ENCODE data around the gene KLF7.

KLF7 gene

DNA sequence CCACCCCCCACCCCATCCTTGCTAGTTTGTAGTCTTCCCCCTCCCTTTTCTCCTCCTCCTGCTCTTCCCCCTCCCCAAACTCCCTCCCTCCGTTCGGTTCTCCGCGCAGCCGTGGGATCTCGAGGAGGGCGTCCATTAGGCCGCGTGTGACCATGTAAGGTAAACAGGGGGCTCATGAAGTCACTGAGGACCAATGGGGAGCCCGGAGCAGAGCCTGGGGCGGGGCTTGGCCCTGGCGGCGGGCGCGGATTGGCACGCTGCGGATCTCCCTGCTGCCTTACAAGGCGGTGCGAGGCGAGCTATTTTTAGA lies 246 bp upstream of the KLF7 start:
- H3K9ac ChIP-seq (ENCODE audit: low read depth, low read length) = peak overlapping the region; percentile 100
- peaks cover 32% of the 10 kb centered on the region for H3K4me1 ChIP-seq (ENCODE audit: control insufficient read depth, insufficient read depth, low read length)
- no peaks in the 10 kb centered on the region for H3K9me3 ChIP-seq (replicated peaks; ENCODE audit: low read length)
- H3K4me3 ChIP-seq (ENCODE audit: low read length) = peak overlapping the region; percentile 81
- H3K36me3 ChIP-seq (ENCODE audit: insufficient read depth, low read length) = peaks cover 8% of the 10 kb centered on the region
- peak overlapping the region; percentile 97 for H3K4me2 ChIP-seq (ENCODE audit: low read length)
- no peaks in the 10 kb centered on the region for H3K27me3 ChIP-seq (ENCODE audit: control insufficient read depth, insufficient read depth, low read length)

DNA sequence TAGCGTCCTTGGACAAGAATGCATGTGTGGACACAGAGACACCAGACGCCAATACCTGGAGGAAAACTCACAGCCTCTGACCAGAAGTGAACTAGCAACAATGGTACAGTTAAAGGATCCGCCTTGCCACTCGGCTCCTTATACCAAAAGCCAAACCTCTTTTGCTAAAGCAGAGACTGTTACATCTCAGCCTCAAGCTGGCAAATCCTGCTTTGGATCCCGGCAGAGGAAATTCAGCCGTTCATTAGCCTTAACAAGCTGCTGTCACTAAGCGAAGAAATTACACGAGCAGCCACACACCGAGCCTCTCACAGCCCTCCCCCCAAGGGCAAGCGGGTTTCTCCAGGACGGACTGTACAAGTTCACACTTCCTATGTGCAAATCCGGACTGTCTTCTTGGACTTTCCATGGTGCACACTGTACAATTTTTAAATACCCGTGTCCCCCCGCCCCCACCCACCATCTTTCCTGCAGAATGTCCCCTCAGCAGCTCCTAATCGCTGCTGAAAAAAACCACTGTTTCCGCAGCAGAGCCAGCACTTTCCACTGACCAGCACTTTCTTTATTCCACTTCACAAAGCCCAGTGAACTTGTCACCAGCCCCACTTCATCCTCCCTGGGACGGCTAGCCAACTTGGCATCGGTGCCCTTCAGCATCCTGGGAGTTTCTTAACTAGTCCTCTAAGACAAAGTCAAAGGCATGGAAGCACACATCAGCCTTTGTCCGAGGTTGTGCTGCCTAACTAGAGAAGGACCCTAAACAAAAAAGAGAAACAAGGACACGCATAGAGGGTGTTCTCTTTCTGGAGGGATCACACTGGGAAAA lies 1.5 kb downstream of the KLF7 start:
- Histone ChIP-seq H3K9ac (ENCODE audit: low read depth, low read length) (peak overlapping the region; percentile 98), H3K4me1 (ENCODE audit: control insufficient read depth, insufficient read depth, low read length) (peaks cover 48% of the 10 kb centered on the region), H3K4me3 (ENCODE audit: low read length) (peak overlapping the region; percentile 81)

DNA sequence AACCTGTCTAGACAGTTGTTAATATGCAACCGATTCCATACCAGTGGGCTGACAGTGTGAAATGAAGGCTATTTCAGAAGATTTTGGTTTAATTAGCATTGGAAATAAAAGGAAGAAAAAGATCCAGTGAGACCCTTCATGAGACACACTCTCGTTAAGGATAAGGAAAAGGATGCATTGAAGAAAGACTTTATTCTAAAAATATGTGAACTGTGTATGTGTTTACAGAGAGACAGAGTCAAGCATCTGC lies 2.1 kb downstream of the KLF7 start:
- peaks cover 16% of the 10 kb centered on the region for H3K36me3 ChIP-seq (ENCODE audit: insufficient read depth, low read length)
- no peaks in the 10 kb centered on the region for H3K9me3 ChIP-seq (replicated peaks; ENCODE audit: low read length)
- peak overlapping the region; percentile 98 for H3K9ac ChIP-seq (ENCODE audit: low read depth, low read length)
- no peaks in the 10 kb centered on the region for H3K27me3 ChIP-seq (ENCODE audit: control insufficient read depth, insufficient read depth, low read length)
- H3K4me1 ChIP-seq (ENCODE audit: control insufficient read depth, insufficient read depth, low read length) = peaks cover 54% of the 10 kb centered on the region
- peak overlapping the region; percentile 84 for H3K4me2 ChIP-seq (ENCODE audit: low read length)
- H3K4me3 ChIP-seq (ENCODE audit: low read length) = peak overlapping the region; percentile 81

More for the DNA sequence above, 1.5 kb downstream of the KLF7 start:
- H3K27me3 ChIP-seq (ENCODE audit: control insufficient read depth, insufficient read depth, low read length) = no peaks in the 10 kb centered on the region
- no peaks in the 10 kb centered on the region for H3K9me3 ChIP-seq (replicated peaks; ENCODE audit: low read length)
- peaks cover 11% of the 10 kb centered on the region for H3K36me3 ChIP-seq (ENCODE audit: insufficient read depth, low read length)
- peak overlapping the region; percentile 84 for H3K4me2 ChIP-seq (ENCODE audit: low read length)

DNA sequence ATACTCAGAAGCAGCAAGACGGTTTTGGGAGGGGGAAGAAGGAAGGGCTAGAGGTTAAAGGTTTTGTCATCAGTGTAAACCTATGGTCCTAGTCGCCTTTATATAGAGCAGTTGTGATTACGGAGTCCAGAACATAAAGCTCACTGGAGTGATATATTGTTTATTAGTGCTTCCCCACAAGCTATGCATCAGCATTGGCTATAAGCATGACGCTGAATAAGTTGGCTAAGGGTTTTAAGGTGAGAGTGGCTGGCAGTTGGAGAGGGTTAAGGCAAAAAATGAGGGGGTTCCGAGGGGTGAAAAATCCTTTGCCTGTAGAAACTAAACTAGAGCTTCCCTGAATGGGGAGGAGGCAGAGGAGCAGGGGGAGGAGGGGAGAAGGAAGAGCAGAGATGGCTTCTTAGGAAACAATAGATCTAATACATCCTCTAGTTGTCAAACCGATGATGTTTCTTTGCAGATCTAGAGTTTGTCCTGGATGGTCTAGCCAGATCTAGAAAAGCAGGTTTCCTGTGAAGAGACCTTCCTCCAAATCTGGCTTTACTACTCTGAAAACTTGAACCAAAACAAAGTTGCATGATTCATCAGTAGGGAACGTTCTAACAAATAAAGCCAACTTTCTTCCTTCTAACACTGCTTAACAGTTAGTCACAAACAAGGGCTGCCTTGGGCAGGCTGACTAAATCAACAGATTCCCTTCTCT lies 2.5 kb downstream of the KLF7 start:
- Histone ChIP-seq H3K9ac (ENCODE audit: low read depth, low read length) (peak overlapping the region; percentile 98), H3K9me3 (replicated peaks; ENCODE audit: low read length) (no peaks in the 10 kb centered on the region), H3K4me1 (ENCODE audit: control insufficient read depth, insufficient read depth, low read length) (peaks cover 54% of the 10 kb centered on the region), H3K36me3 (ENCODE audit: insufficient read depth, low read length) (peaks cover 21% of the 10 kb centered on the region), H3K27me3 (ENCODE audit: control insufficient read depth, insufficient read depth, low read length) (no peaks in the 10 kb centered on the region), H3K4me2 (ENCODE audit: low read length) (peak overlapping the region; percentile 84), H3K4me3 (ENCODE audit: low read length) (peak overlapping the region; percentile 81)

DNA sequence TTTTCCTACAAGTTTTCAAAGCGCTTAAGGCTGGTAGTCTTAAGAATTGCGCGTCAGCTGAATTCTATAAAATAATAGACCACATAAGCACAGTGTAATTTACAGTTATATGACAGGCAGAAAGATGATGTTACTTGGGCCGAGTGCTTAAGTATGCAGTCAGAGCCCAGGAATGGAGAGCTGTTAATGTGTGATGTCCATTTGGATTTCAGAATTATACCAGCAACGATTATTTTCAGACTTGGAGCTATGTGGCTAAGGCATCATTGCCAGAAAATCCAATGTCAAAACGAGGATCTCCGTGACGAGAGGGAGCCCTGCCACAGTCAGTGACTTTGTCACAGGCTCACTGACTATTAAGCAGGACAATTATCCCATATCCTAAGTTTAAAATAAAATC lies 3.4 kb downstream of the KLF7 start:
- Histone ChIP-seq H3K4me1 (ENCODE audit: control insufficient read depth, insufficient read depth, low read length) (peaks cover 51% of the 10 kb centered on the region), H3K4me3 (ENCODE audit: low read length) (peak overlapping the region; percentile 81), H3K36me3 (ENCODE audit: insufficient read depth, low read length) (peaks cover 22% of the 10 kb centered on the region), H3K9me3 (replicated peaks; ENCODE audit: low read length) (no peaks in the 10 kb centered on the region), H3K27me3 (ENCODE audit: control insufficient read depth, insufficient read depth, low read length) (no peaks in the 10 kb centered on the region), H3K4me2 (ENCODE audit: low read length) (peak overlapping the region; percentile 84), H3K9ac (ENCODE audit: low read depth, low read length) (peak overlapping the region; percentile 98)

DNA sequence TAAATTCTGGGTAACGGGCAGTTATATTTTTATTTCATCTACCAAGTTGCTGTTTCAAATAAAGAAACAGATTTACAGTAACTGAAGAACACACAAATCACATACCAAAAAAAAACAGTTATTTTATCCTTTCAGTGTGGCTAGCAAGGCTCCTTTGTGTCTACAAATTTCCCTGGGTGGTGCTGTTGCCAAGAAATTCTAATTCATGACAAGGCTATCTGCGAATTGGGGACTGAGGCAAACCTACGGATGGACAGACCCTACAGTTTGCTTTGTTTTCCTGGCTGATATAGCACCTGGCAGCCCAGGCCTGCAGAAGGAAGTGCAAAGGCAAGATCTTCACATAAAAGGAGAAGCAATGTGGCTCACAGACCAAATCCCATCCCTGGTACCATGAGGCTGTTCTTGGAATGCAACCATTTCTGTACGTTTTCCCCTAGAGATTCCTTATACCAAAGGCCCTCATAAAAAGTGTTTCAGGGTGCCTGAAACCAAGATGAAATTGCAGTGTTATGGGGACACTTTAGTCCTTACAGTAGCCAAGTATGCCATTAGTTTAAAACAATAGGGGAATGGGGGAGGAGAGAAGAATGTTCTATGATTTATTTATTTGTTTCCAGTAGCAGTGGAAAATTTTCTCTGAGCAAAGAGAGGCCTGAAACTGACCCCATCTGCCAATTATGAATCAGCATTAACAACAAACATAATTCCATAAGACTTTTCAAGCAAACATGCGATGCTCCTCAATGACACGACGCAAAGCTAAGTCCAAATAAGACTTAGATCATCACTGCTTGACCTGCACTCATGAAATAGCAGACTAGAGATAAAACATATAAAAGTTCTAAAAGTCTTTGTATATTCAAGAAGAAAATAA lies 4.3 kb downstream of the KLF7 start:
- H3K36me3 ChIP-seq (ENCODE audit: insufficient read depth, low read length) = peaks cover 22% of the 10 kb centered on the region
- peak overlapping the region; percentile 81 for H3K4me3 ChIP-seq (ENCODE audit: low read length)
- no peaks in the 10 kb centered on the region for H3K27me3 ChIP-seq (ENCODE audit: control insufficient read depth, insufficient read depth, low read length)
- peak overlapping the region; percentile 84 for H3K4me2 ChIP-seq (ENCODE audit: low read length)
- peak overlapping the region; percentile 98 for H3K9ac ChIP-seq (ENCODE audit: low read depth, low read length)
- no peaks in the 10 kb centered on the region for H3K9me3 ChIP-seq (replicated peaks; ENCODE audit: low read length)
- H3K4me1 ChIP-seq (ENCODE audit: control insufficient read depth, insufficient read depth, low read length) = peaks cover 54% of the 10 kb centered on the region

DNA sequence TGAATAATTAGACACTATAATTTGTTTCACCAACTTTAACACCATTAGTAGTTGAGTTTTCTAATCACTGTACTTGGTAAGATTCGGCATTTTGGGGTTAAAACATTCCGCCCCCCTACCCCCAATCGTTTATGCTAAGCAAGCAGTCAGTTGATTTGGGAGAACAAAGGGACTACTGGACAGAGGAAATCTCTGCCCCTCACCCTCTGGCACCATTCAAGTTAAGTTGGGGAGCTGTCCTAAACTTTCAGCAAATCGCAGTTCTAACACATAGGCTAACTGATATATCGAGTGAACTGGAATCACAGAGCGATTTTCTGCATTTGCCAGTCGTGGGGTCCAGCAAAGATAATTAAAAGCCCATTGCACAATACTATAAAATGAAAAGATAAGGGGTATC lies 5.6 kb downstream of the KLF7 start:
- H3K4me1 ChIP-seq (ENCODE audit: control insufficient read depth, insufficient read depth, low read length) = peaks cover 67% of the 10 kb centered on the region

DNA sequence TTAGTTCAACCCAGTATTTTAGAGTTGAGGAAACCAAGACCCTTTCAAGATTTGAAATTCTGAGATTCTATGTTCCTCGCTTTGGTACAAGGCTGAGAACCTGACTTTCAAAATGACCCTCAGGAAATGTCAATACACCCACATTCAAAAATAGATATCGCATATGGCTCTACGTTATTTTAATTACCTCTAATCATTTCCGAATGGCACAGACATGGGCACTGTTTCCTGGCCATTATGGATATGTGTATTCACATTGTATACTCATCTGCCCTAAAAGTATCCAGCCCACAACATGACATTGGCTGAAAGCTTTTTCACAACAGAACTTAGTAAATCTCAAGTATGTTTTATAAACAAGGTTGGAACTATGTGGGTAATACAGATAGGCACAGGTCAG lies 6.7 kb downstream of the KLF7 start:
- H3K36me3 ChIP-seq (ENCODE audit: insufficient read depth, low read length) = peaks cover 30% of the 10 kb centered on the region
- peaks cover 78% of the 10 kb centered on the region for H3K4me1 ChIP-seq (ENCODE audit: control insufficient read depth, insufficient read depth, low read length)

More for the DNA sequence above, 5.6 kb downstream of the KLF7 start:
- peak overlapping the region; percentile 1 for H3K4me2 ChIP-seq (ENCODE audit: low read length)
- H3K9me3 ChIP-seq (replicated peaks; ENCODE audit: low read length) = no peaks in the 10 kb centered on the region
- H3K27me3 ChIP-seq (ENCODE audit: control insufficient read depth, insufficient read depth, low read length) = no peaks in the 10 kb centered on the region
- peaks cover 28% of the 10 kb centered on the region for H3K36me3 ChIP-seq (ENCODE audit: insufficient read depth, low read length)
- H3K9ac ChIP-seq (ENCODE audit: low read depth, low read length) = no peak overlapping the region
- peak overlapping the region; percentile 11 for H3K4me3 ChIP-seq (ENCODE audit: low read length)

DNA sequence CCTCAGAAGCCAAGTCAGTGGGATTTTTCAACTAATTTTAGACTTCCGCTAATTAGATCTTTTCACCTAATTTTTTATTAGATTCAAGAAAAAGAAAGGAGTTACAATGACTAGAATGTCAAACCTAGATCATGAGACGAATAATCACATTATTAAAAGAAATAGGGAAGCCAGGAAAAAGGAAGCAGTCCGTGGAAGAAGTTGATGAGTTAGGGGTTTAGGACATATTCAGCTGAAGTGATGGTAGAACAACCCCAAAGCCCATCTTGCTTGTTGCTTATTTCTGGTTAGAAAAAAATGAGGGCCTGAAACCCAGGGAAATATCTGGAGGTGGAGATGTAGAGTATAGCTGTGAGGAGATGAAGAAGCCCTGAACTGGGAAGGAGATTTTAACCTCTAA lies 8.0 kb downstream of the KLF7 start:
- no peak overlapping the region for H3K4me2 ChIP-seq (ENCODE audit: low read length)
- no peak overlapping the region for H3K9ac ChIP-seq (ENCODE audit: low read depth, low read length)
- H3K36me3 ChIP-seq (ENCODE audit: insufficient read depth, low read length) = peaks cover 28% of the 10 kb centered on the region
- no peak overlapping the region for H3K4me3 ChIP-seq (ENCODE audit: low read length)
- H3K9me3 ChIP-seq (replicated peaks; ENCODE audit: low read length) = no peaks in the 10 kb centered on the region
- H3K27me3 ChIP-seq (ENCODE audit: control insufficient read depth, insufficient read depth, low read length) = no peaks in the 10 kb centered on the region
- peaks cover 87% of the 10 kb centered on the region for H3K4me1 ChIP-seq (ENCODE audit: control insufficient read depth, insufficient read depth, low read length)

More for the DNA sequence above, 6.7 kb downstream of the KLF7 start:
- Histone ChIP-seq H3K27me3 (ENCODE audit: control insufficient read depth, insufficient read depth, low read length) (no peaks in the 10 kb centered on the region), H3K9me3 (replicated peaks; ENCODE audit: low read length) (no peaks in the 10 kb centered on the region), H3K4me2 (ENCODE audit: low read length) (peak overlapping the region; percentile 7), H3K4me3 (ENCODE audit: low read length) (no peak overlapping the region), H3K9ac (ENCODE audit: low read depth, low read length) (no peak overlapping the region)

DNA sequence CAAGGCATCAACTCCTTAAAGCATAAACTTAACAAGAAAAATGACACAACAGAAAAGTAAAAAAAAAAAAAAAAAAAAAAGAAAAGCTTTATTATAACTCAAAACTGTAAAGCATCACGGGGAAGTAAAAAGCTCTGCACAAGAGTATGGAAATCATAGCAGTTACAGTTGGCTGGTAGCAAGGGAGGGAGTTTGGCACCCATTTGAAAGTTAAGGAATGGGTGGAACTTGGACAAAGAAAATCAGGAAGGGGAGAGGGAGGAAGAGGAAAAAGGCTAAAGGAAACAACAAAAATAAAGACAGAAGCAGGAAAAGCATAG lies 8.6 kb downstream of the KLF7 start:
- H3K36me3 ChIP-seq (ENCODE audit: insufficient read depth, low read length) = peaks cover 28% of the 10 kb centered on the region
- H3K27me3 ChIP-seq (ENCODE audit: control insufficient read depth, insufficient read depth, low read length) = no peaks in the 10 kb centered on the region
- no peak overlapping the region for H3K9ac ChIP-seq (ENCODE audit: low read depth, low read length)
- no peak overlapping the region for H3K4me3 ChIP-seq (ENCODE audit: low read length)
- H3K4me1 ChIP-seq (ENCODE audit: control insufficient read depth, insufficient read depth, low read length) = peaks cover 90% of the 10 kb centered on the region
- no peaks in the 10 kb centered on the region for H3K9me3 ChIP-seq (replicated peaks; ENCODE audit: low read length)
- no peak overlapping the region for H3K4me2 ChIP-seq (ENCODE audit: low read length)

DNA sequence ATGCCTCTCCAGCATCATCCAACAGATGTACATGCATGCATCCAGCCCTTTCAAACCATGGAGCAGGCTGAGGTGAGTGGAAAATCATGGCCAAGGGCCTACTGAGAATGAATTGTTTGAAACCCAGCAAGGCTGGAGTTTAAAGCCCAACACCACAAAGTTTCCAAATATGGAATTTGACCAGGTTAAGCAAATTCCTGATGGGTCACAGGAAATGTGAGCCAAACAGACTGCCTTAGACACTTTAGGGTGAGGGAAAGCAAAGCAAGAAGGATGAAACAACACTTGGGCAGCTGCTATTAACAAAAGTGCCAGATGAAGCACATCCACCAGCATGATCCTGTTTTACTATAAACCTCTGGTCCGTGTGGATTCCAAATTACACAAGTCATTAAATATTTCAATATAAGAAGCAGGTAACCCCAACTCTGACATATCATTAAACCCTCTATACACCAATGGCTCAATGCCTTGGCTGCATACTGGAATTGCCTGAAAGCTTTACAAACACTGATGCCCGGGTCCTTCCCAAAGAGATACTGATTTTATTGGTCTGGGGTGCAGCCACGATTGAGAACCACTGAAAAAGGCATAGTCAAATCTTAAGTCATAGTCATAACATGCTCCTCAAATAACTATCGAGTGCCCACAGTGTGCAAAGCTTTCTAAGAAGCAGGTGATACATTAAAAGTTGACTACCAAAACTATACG lies 9.1 kb downstream of the KLF7 start:
- H3K4me1 ChIP-seq (ENCODE audit: control insufficient read depth, insufficient read depth, low read length) = peaks cover 91% of the 10 kb centered on the region
- H3K9me3 ChIP-seq (replicated peaks; ENCODE audit: low read length) = no peaks in the 10 kb centered on the region

More for the DNA sequence above, 9.1 kb downstream of the KLF7 start:
- Histone ChIP-seq H3K27me3 (ENCODE audit: control insufficient read depth, insufficient read depth, low read length) (no peaks in the 10 kb centered on the region), H3K4me3 (ENCODE audit: low read length) (no peak overlapping the region), H3K36me3 (ENCODE audit: insufficient read depth, low read length) (peaks cover 28% of the 10 kb centered on the region), H3K9ac (ENCODE audit: low read depth, low read length) (no peak overlapping the region), H3K4me2 (ENCODE audit: low read length) (peak overlapping the region; percentile 22)
